Testis (tissue), 2 donors: ENCODE results near the gene SELENOM.

Experiments used
- CTCF ChIP-seq, 3 experiments: fragments of 450-650 bp in 2 of 3; fragments of 200-600 bp in 1 of 3; sonication (generic) in 1 of 3; IDR thresholded peaks; one replicate each; pipeline ENCODE4 v1.5.1; 2016 to 2019; ENCODE audit warnings: antibody characterized with exemption in 3 of 3, mild to moderate bottlenecking in 2 of 3, moderate library complexity in 1 of 3
- POLR2A ChIP-seq: fragments of 450-650 bp; IDR thresholded peaks from one replicate; pipeline ENCODE4 v1.6.1; 2017; ENCODE audit warnings: antibody characterized with exemption, mild to moderate bottlenecking, moderate library complexity

DNA sequence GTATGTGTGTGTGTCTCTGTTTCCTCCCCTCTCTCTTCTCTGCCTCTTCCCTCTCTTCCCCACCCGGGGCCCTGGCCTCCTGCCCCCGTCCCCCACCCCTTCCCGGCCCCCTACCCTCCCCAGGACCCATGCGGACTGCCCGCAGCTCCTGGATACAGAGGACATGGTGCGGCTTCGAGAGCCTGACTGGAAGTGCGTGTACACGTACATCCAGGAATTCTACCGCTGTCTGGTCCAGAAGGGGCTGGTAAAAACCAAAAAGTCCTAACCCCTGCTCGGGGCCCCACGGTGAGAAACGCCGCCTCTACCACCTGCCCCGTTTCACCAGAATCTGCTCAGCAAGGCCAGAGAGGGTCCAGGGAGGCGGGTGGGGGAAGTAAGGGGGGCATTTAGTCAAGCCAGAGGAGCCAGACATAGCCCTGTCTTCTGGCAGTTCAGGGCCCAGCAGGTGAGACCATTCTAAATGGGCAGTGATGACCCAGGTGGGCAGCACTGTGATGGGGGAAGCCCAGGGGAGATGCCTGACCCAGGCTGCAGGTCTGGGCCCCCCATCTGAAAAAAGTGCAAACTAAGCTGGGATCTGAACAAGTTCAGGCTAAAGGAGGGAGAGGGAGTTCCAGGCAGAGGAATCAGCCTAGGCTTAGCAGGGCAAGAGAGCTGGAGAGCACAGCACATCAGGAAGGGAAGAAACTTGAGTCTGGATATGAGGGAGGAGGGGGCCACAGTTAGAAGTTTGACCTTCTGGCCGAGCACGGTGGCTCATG is 6.4 kb downstream of the SELENOM start:
- TF ChIP-seq CTCF (IDR thresholded peaks at IDR 0.05), result no peak
- no peak for TF ChIP-seq POLR2A
